RKO (cell line): Measurements from ENCODE around the gene DPP7.
A peak's percentile ranks its signal among the peaks of the same experiment; 100 is the strongest.
"Not testable (repeated sequence)": the region's sequence is repeated elsewhere in the genome, so short reads cannot be mapped to it uniquely, and the experiment has no call there.

ENCODE experiments used
- DNase-seq: peaks from one replicate; pipeline ENCODE4 v3.0.0-alpha.2; 2016; ENCODE audit warnings: low spot score

DPP7 gene

GRCh38 chr9:137069508-137070091 lies 44.9 kb downstream of the DPP7 start:
- no peak for DNase-seq

GRCh38 chr9:137068539-137069507 lies 45.7 kb downstream of the DPP7 start:
- no peak for DNase-seq

- peak; percentile 88 for DNase-seq
These were observed 46.5 kb downstream of the DPP7 start for GRCh38 chr9:137067860-137068538.

GRCh38 chr9:137066096-137066861 lies 48.3 kb downstream of the DPP7 start:
- DNase-seq: no peak

GRCh38 chr9:137065336-137065967 lies 49.1 kb downstream of the DPP7 start:
- DNase-seq: no peak

GRCh38 chr9:137064880-137065164 lies 49.7 kb downstream of the DPP7 start:
- DNase-seq: no peak

GRCh38 chr9:137064027-137064879 lies 50.3 kb downstream of the DPP7 start:
- DNase-seq: peak; percentile 84

GRCh38 chr9:137063311-137064026 lies 51.1 kb downstream of the DPP7 start:
- DNase-seq: no peak

- DNase-seq: not testable (repeated sequence)
These were observed 51.7 kb downstream of the DPP7 start for GRCh38 chr9:137062798-137063197.

- DNase-seq: no peak
These were observed 52.1 kb downstream of the DPP7 start for GRCh38 chr9:137062384-137062783.
